ENCODE results near the gene ANKS1B. TPM values are rescaled to one million over a fixed set of nuclear protein-coding genes. Genes with fewer than 3 reads are reported as not detected.
A peak's percentile ranks its signal among the peaks of the same experiment; 100 is the strongest.

ANKS1B gene
- total and polyA plus RNA-seq, 10 of the 15 experiments (the other 5 are each of a cell fraction or from before 2014, with no cell fraction given), result 0.16 to 1.3 (median 0.82) TPM; not detected in 7

DNA sequence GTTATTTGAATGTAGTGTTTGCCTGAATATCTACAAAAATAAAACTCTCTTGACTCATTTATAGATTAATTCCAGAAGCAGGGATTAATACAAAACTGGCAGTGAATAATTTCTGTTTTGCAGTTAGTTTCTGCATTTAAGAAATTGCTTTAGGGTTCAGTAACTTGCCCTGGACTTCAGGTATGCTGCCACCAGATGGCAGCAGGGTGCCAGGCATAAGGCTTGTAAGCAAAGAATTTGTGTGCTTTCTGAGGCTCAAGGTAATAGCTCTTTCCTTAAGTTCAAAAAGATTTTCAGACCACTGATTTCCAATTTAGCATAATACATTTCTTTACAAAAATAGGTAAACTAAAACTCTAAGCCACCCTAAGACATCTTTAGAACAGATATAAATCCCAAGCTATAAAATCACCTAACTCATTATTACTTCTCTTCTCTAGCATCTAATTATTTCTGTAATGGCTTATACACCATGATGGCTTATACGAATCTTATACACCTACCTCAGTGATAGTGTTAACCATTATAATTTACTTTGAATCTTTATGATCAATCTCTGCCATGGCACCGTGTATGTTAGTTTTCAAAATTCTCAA lies 941.3 kb downstream of the ANKS1B start:
- peaks cover 0 to 3% of the 10 kb centered on the region in 2 experiments; a peak in 1 of 4 replicates for H3K27me3 ChIP-seq (replicated peaks in 1 of 2; ENCODE audit: control insufficient read depth in 2 of 2, insufficient read depth in 2 of 2, low read length in 1 of 2)
- ATAC-seq (peak; percentile 82), DNase-seq (ENCODE audit: low read depth, low spot score) (peak; percentile 28), FAIRE-seq (peak; percentile 95)
- intact Hi-C loops (cut with micrococcal nuclease; ENCODE audit: unreplicated experiment) (loop anchor here (1.0 to 10.0 kb wide), 5 partner anchors 211 to 724 kb away; no protein-coding TSS in a partner anchor), in situ Hi-C loops (cut with MboI) (loop anchor here (5.0 to 10.0 kb wide), 2 partner anchors 621 to 724 kb away; no protein-coding TSS in a partner anchor)
- H3K9ac ChIP-seq (ENCODE audit: control insufficient read depth, insufficient read depth, low read length), result no peak overlapping the region
- no TSS peak for BruUV-seq (replicated peaks)
- no peak overlapping the region for H3K4me3 ChIP-seq
- no peaks in the 10 kb centered on the region for H4K20me1 ChIP-seq (ENCODE audit: control insufficient read depth, insufficient read depth)
- no peaks in the 10 kb centered on the region for H3K9me3 ChIP-seq (replicated peaks; ENCODE audit: control insufficient read depth, insufficient read depth, low read length)
- ChIA-PET SMC1A (ENCODE audit: uncharacterized antibody, unreplicated experiment) (interaction anchor here (0.6 to 3.9 kb wide), 22 partner anchors 11 to 1959 kb away, joined by 3 to 26 read pairs (median 4); no protein-coding TSS in a partner anchor), CTCF (interaction anchor here (0.6 to 5.7 kb wide), 33 partner anchors 10 to 1613 kb away, joined by 3 to 50 read pairs (median 4); no protein-coding TSS in a partner anchor), RAD21 (ENCODE audit: unreplicated experiment) (interaction anchor here (0.7 to 2.3 kb wide), 14 partner anchors 17 to 1361 kb away, joined by 3 to 27 read pairs (median 4); no protein-coding TSS in a partner anchor), POLR2A (no interaction called here)
- H3K36me3 ChIP-seq (ENCODE audit: control insufficient read depth in 2 of 2, insufficient read depth in 2 of 2, low read length in 1 of 2), result no peaks in the 10 kb centered on the region
- no peak overlapping the region for H3K27ac ChIP-seq (ENCODE audit: control insufficient read depth, insufficient read depth)
- no peaks in the 10 kb centered on the region for H3K79me2 ChIP-seq (ENCODE audit: control insufficient read depth, insufficient read depth, low read length)
- no peaks in the 10 kb centered on the region for H3K4me1 ChIP-seq (ENCODE audit: control insufficient read depth, insufficient read depth, low read length)
- 9% methylated on average over 2 of the region's 2 CpGs for WGBS (ENCODE audit: insufficient coverage, insufficient replicate concordance, low lambda C conversion rate, missing lambda C conversion rate)
- H2AFZ ChIP-seq (ENCODE audit: control insufficient read depth, low read depth, low read length), result no peak overlapping the region
- H3K4me2 ChIP-seq (ENCODE audit: control insufficient read depth, insufficient read depth), result no peak overlapping the region
- TF ChIP-seq TCF12 (IDR thresholded peaks at IDR 0.05; ENCODE audit: low read depth, low read length) (no peak), BHLHE40 (IDR thresholded peaks at IDR 0.05; ENCODE audit: borderline replicate concordance in 1 of 2, low read depth in 2 of 2, low read length in 1 of 2) (0 out of 4 replicates have a peak, but pooled peaks of 1 of the 2 experiments have one; percentile 13), SUZ12 (IDR thresholded peaks at IDR 0.05; ENCODE audit: unreplicated experiment) (no peak), MEF2A (IDR thresholded peaks at IDR 0.05; ENCODE audit: insufficient read depth, low read depth, low read length) (no peak), SREBF1 (IDR thresholded peaks at IDR 0.05; ENCODE audit: low read length) (no peak), CREM (IDR thresholded peaks at IDR 0.05; ENCODE audit: low read depth) (no peak), IRF4 (IDR thresholded peaks at IDR 0.05; ENCODE audit: low read depth, low read length) (0 out of 2 replicates have a peak, but pooled peaks have one; percentile 26), POLR2A (IDR thresholded peaks at IDR 0.05; ENCODE audit: low read depth, low read length) (no peak), SMARCA5 (IDR thresholded peaks at IDR 0.05) (0 out of 2 replicates have a peak, but pooled peaks have one; percentile 38)
- TF ChIP-seq, protein P1, sequence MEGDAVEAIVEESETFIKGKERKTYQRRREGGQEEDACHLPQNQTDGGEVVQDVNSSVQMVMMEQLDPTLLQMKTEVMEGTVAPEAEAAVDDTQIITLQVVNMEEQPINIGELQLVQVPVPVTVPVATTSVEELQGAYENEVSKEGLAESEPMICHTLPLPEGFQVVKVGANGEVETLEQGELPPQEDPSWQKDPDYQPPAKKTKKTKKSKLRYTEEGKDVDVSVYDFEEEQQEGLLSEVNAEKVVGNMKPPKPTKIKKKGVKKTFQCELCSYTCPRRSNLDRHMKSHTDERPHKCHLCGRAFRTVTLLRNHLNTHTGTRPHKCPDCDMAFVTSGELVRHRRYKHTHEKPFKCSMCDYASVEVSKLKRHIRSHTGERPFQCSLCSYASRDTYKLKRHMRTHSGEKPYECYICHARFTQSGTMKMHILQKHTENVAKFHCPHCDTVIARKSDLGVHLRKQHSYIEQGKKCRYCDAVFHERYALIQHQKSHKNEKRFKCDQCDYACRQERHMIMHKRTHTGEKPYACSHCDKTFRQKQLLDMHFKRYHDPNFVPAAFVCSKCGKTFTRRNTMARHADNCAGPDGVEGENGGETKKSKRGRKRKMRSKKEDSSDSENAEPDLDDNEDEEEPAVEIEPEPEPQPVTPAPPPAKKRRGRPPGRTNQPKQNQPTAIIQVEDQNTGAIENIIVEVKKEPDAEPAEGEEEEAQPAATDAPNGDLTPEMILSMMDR (IDR thresholded peaks at IDR 0.05 in 2 of 3, conservative IDR thresholded peaks at IDR 0.05 in 1 of 3; ENCODE audit: control insufficient read depth in 2 of 3, extremely low read depth in 1 of 3, insufficient read depth in 1 of 3, low read depth in 3 of 3, low read length in 3 of 3), result peak; percentile 84 to 88 (median 86)
- TF ChIP-seq, protein P2, sequence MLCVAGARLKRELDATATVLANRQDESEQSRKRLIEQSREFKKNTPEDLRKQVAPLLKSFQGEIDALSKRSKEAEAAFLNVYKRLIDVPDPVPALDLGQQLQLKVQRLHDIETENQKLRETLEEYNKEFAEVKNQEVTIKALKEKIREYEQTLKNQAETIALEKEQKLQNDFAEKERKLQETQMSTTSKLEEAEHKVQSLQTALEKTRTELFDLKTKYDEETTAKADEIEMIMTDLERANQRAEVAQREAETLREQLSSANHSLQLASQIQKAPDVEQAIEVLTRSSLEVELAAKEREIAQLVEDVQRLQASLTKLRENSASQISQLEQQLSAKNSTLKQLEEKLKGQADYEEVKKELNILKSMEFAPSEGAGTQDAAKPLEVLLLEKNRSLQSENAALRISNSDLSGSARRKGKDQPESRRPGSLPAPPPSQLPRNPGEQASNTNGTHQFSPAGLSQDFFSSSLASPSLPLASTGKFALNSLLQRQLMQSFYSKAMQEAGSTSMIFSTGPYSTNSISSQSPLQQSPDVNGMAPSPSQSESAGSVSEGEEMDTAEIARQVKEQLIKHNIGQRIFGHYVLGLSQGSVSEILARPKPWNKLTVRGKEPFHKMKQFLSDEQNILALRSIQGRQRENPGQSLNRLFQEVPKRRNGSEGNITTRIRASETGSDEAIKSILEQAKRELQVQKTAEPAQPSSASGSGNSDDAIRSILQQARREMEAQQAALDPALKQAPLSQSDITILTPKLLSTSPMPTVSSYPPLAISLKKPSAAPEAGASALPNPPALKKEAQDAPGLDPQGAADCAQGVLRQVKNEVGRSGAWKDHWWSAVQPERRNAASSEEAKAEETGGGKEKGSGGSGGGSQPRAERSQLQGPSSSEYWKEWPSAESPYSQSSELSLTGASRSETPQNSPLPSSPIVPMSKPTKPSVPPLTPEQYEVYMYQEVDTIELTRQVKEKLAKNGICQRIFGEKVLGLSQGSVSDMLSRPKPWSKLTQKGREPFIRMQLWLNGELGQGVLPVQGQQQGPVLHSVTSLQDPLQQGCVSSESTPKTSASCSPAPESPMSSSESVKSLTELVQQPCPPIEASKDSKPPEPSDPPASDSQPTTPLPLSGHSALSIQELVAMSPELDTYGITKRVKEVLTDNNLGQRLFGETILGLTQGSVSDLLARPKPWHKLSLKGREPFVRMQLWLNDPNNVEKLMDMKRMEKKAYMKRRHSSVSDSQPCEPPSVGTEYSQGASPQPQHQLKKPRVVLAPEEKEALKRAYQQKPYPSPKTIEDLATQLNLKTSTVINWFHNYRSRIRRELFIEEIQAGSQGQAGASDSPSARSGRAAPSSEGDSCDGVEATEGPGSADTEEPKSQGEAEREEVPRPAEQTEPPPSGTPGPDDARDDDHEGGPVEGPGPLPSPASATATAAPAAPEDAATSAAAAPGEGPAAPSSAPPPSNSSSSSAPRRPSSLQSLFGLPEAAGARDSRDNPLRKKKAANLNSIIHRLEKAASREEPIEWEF (IDR thresholded peaks at IDR 0.05; ENCODE audit: insufficient replicate concordance, low read depth, low read length), result no peak
- TF ChIP-seq, protein P3, sequence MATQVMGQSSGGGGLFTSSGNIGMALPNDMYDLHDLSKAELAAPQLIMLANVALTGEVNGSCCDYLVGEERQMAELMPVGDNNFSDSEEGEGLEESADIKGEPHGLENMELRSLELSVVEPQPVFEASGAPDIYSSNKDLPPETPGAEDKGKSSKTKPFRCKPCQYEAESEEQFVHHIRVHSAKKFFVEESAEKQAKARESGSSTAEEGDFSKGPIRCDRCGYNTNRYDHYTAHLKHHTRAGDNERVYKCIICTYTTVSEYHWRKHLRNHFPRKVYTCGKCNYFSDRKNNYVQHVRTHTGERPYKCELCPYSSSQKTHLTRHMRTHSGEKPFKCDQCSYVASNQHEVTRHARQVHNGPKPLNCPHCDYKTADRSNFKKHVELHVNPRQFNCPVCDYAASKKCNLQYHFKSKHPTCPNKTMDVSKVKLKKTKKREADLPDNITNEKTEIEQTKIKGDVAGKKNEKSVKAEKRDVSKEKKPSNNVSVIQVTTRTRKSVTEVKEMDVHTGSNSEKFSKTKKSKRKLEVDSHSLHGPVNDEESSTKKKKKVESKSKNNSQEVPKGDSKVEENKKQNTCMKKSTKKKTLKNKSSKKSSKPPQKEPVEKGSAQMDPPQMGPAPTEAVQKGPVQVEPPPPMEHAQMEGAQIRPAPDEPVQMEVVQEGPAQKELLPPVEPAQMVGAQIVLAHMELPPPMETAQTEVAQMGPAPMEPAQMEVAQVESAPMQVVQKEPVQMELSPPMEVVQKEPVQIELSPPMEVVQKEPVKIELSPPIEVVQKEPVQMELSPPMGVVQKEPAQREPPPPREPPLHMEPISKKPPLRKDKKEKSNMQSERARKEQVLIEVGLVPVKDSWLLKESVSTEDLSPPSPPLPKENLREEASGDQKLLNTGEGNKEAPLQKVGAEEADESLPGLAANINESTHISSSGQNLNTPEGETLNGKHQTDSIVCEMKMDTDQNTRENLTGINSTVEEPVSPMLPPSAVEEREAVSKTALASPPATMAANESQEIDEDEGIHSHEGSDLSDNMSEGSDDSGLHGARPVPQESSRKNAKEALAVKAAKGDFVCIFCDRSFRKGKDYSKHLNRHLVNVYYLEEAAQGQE (IDR thresholded peaks at IDR 0.05; ENCODE audit: low read depth, low read length), result no peak
